ENCODE data around the gene MMP28. TPM values are rescaled to one million over a fixed set of nuclear protein-coding genes. Genes with fewer than 3 reads are reported as not detected.
A peak's percentile ranks its signal among the peaks of the same experiment; 100 is the strongest.

MMP28 gene
- total RNA-seq, 1 experiment from 2014 or later: 2.8 TPM

- no peaks in the 10 kb centered on the region; the same call in 1 of the 2 replicates for H3K36me3 ChIP-seq (ENCODE audit: low read depth)
- no peak overlapping the region for H3K4me2 ChIP-seq
- H3K27me3 ChIP-seq (ENCODE audit: insufficient read depth, low read depth): no peaks in the 10 kb centered on the region
- intact Hi-C loops (cut with micrococcal nuclease; ENCODE audit: unreplicated experiment): no loop called here
- peaks cover 7% of the 10 kb centered on the region for H4K20me1 ChIP-seq (ENCODE audit: insufficient read depth)
- H3F3A ChIP-seq (ENCODE audit: insufficient read depth, low read depth): no peaks in the 10 kb centered on the region
- H3K27ac ChIP-seq: no peak overlapping the region
- no peak for DNase-seq
- H3K9me3 ChIP-seq (ENCODE audit: insufficient read depth, low read depth): no peaks in the 10 kb centered on the region
- no peak overlapping the region for H3K4me3 ChIP-seq
- TF ChIP-seq EZH2 (IDR thresholded peaks at IDR 0.05; ENCODE audit: low read depth) (no peak), CTCF (conservative IDR thresholded peaks at IDR 0.05) (no peak)
- POLR2A ChIA-PET (ENCODE audit: unreplicated experiment): no interaction called here
- no peaks in the 10 kb centered on the region for H3K9me2 ChIP-seq (ENCODE audit: insufficient read depth)
- BruUV-seq (replicated peaks): no TSS peak
- no peaks in the 10 kb centered on the region for H3K79me2 ChIP-seq (ENCODE audit: low read depth)
- CTCF ChIA-PET: no interaction called here
- no peak overlapping the region for H2AFZ ChIP-seq
- H3K4me1 ChIP-seq (replicated peaks; ENCODE audit: insufficient read depth): peaks cover 14% of the 10 kb centered on the region
Observed at GRCh38 chr17:35727635-35728034, 67.8 kb downstream of the MMP28 start.

- H2AFZ ChIP-seq: no peak overlapping the region
- no peak overlapping the region for H3K27ac ChIP-seq
- peaks cover 7% of the 10 kb centered on the region for H4K20me1 ChIP-seq (ENCODE audit: insufficient read depth)
- H3K4me1 ChIP-seq (replicated peaks; ENCODE audit: insufficient read depth): peaks cover 14% of the 10 kb centered on the region
- no peak overlapping the region for H3K4me3 ChIP-seq
- H3K79me2 ChIP-seq (ENCODE audit: low read depth): no peaks in the 10 kb centered on the region
- intact Hi-C loops (cut with micrococcal nuclease; ENCODE audit: unreplicated experiment): no loop called here
- H3F3A ChIP-seq (ENCODE audit: insufficient read depth, low read depth): no peaks in the 10 kb centered on the region
- ChIA-PET POLR2A (ENCODE audit: unreplicated experiment) (no interaction called here), CTCF (no interaction called here)
- no peak for DNase-seq
- no peaks in the 10 kb centered on the region for H3K9me2 ChIP-seq (ENCODE audit: insufficient read depth)
- no peaks in the 10 kb centered on the region for H3K27me3 ChIP-seq (ENCODE audit: insufficient read depth, low read depth)
- no peak for TF ChIP-seq CTCF (conservative IDR thresholded peaks at IDR 0.05)
- TF ChIP-seq EZH2 (IDR thresholded peaks at IDR 0.05; ENCODE audit: low read depth): no peak
- H3K9me3 ChIP-seq (ENCODE audit: insufficient read depth, low read depth): no peaks in the 10 kb centered on the region
- H3K36me3 ChIP-seq (ENCODE audit: low read depth): no peaks in the 10 kb centered on the region; the same call in 1 of the 2 replicates
- BruUV-seq (replicated peaks): no TSS peak
- no peak overlapping the region for H3K4me2 ChIP-seq
Observed at GRCh38 chr17:35726953-35727460, 68.4 kb downstream of the MMP28 start.

GRCh38 chr17:35726127-35726952, 69.1 kb downstream of the MMP28 start:
- no peak overlapping the region for H3K4me2 ChIP-seq
- CTCF ChIA-PET: interaction anchor here (0.5 kb wide), 1 partner anchor 70 kb away, joined by 3 read pairs; no protein-coding TSS in a partner anchor
- H3K27me3 ChIP-seq (ENCODE audit: insufficient read depth, low read depth): no peaks in the 10 kb centered on the region

More at GRCh38 chr17:35726127-35726952, 69.1 kb downstream of the MMP28 start:
- H3K36me3 ChIP-seq (ENCODE audit: low read depth): no peaks in the 10 kb centered on the region; the same call in 1 of the 2 replicates
- no peaks in the 10 kb centered on the region for H3K9me3 ChIP-seq (ENCODE audit: insufficient read depth, low read depth)
- intact Hi-C loops (cut with micrococcal nuclease; ENCODE audit: unreplicated experiment): no loop called here
- H4K20me1 ChIP-seq (ENCODE audit: insufficient read depth): peaks cover 7% of the 10 kb centered on the region
- peak; percentile 74 to 78 for DNase-seq
- no peaks in the 10 kb centered on the region for H3K79me2 ChIP-seq (ENCODE audit: low read depth)
- H3K27ac ChIP-seq: no peak overlapping the region
- H3K4me3 ChIP-seq: no peak overlapping the region
- no peak overlapping the region for H2AFZ ChIP-seq
- POLR2A ChIA-PET (ENCODE audit: unreplicated experiment): no interaction called here
- peaks cover 14% of the 10 kb centered on the region for H3K4me1 ChIP-seq (replicated peaks; ENCODE audit: insufficient read depth)
- H3K9me2 ChIP-seq (ENCODE audit: insufficient read depth): no peaks in the 10 kb centered on the region
- no TSS peak for BruUV-seq (replicated peaks)
- TF ChIP-seq EZH2 (IDR thresholded peaks at IDR 0.05; ENCODE audit: low read depth) (no peak), CTCF (conservative IDR thresholded peaks at IDR 0.05) (no peak)
- no peaks in the 10 kb centered on the region for H3F3A ChIP-seq (ENCODE audit: insufficient read depth, low read depth)
